GM10248 (cell line): ENCODE measurements around the gene FOXJ1.

Experiments used
- CTCF ChIA-PET: fragments of 300-600 bp; sonication (Branson Sonifier 250); formaldehyde crosslinking; extraction: SDS; loops from one replicate; lab custom pipeline; 2021; ENCODE audit warnings: antibody characterized with exemption; lab: Yijun Ruan, JAX
- POLR2A ChIA-PET: fragments of 350-650 bp; sonication (Branson Sonifier 250); formaldehyde crosslinking; extraction: SDS; loops from one replicate; lab custom pipeline; 2020; ENCODE audit warnings: antibody characterized with exemption; lab: Yijun Ruan, JAX
- DNase-seq: peaks from one replicate; pipeline ENCODE4 v3.0.0; 2012; ENCODE audit errors: extremely low spot score
- TF ChIP-seq, protein P1 (sequence below): IDR thresholded peaks from 2 replicates; pipeline ENCODE4 v1.5.1; 2012; ENCODE audit warnings: mild to moderate bottlenecking, low read depth; ENCODE audit errors: extremely low read depth, missing control alignments, control extremely low read depth

Gene FOXJ1

GRCh38 chr17:76134911-76135809 is 5.9 kb downstream of the FOXJ1 start:
- ChIA-PET POLR2A (no interaction called here), CTCF (interaction anchor here (2.8 kb wide), 1 partner anchor 144 kb away, joined by 21 read pairs; no protein-coding TSS in a partner anchor)
- no peak for DNase-seq
- TF ChIP-seq, protein P1, sequence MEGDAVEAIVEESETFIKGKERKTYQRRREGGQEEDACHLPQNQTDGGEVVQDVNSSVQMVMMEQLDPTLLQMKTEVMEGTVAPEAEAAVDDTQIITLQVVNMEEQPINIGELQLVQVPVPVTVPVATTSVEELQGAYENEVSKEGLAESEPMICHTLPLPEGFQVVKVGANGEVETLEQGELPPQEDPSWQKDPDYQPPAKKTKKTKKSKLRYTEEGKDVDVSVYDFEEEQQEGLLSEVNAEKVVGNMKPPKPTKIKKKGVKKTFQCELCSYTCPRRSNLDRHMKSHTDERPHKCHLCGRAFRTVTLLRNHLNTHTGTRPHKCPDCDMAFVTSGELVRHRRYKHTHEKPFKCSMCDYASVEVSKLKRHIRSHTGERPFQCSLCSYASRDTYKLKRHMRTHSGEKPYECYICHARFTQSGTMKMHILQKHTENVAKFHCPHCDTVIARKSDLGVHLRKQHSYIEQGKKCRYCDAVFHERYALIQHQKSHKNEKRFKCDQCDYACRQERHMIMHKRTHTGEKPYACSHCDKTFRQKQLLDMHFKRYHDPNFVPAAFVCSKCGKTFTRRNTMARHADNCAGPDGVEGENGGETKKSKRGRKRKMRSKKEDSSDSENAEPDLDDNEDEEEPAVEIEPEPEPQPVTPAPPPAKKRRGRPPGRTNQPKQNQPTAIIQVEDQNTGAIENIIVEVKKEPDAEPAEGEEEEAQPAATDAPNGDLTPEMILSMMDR: no peak

DNA sequence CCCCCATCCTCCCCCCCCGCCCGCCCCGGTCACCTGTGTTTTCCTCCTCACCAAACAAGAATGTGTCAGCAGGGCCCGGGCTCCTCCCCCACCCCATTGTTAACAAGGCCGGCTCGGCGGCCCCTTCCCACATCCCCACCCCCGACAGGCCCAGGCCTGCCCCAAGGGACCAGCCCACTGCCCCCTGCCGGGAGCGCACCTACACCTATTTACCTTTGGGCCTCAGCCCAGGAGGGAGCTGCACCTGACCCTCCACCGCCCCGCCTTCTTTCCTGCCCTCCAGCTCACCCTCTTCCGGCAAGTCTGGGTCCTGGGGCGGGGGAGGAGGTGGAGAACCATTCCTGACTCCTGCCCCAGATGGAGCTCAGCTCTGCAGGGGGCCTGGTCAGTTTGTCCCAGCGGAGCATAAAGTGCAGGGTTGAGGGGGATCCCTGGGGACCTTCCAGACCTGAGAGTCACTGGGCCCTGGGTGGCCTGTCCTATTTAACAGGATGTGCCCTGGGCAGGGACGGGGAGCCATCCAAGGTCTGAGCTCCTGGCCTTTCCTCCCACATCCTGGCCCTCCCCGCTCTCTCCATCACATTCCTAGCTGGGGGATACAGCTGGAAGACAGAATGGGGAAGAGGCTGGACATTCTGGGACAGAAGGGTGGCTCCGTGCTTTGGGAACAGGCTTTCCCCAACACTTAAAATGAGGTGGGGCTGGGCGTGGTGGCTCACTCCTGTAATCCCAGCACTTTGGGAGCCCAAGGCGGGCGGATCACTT is 8.3 kb downstream of the FOXJ1 start:
- ChIA-PET CTCF (interaction anchor here (1.0 to 4.7 kb wide), 5 partner anchors 8 to 147 kb away, joined by 4 to 21 read pairs (median 13); no protein-coding TSS in a partner anchor), POLR2A (no interaction called here)
- DNase-seq: no peak
- TF ChIP-seq, protein P1: no peak

DNA sequence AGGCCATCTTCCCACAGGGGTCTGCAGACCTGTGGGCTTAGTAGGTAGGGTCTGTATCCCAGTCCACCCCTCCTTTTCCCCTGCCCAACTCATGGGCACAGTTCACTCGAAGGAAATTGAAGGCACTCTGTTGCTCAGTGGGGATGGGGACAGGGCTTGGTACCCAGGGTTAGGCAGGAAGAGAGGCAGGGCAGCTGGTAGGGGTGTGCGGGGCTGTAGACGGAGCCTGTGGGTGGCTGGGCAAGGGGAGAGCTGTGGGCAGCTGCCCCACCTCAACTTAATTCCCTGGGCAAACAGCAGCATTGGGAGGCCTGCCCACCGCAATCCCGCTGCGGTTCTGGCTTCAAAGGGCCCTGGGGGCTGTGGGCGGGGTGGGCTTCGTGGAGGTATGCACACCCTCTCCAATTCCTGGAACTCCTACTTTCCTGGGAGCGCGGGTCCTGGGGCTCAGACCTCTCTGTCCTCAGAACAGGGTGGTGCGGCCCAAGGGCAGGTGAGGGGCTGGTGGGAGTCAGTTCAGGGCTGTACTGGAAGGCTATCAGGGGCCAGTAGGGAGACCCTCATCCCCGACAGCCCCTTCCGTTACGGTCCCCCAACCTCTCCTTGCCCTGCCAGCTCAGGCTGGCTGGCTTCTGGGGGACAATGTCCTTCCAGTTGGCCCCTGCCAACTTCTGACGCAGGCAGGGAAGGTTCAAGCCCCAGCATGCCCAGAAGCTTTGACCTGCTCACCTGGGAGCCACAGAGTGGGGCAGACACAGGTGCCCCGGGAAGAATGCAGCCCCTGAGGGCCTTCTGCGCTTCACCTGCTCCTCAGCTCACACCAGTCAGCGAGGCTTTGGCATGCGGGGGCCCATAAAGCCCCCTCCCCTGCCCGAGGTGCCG is 9.1 kb downstream of the FOXJ1 start:
- POLR2A ChIA-PET: no interaction called here
- TF ChIP-seq, protein P1: no peak
- no peak for DNase-seq
- CTCF ChIA-PET: interaction anchor here (1.9 to 4.7 kb wide), 4 partner anchors 7 to 147 kb away, joined by 5 to 21 read pairs (median 16); no protein-coding TSS in a partner anchor

DNA sequence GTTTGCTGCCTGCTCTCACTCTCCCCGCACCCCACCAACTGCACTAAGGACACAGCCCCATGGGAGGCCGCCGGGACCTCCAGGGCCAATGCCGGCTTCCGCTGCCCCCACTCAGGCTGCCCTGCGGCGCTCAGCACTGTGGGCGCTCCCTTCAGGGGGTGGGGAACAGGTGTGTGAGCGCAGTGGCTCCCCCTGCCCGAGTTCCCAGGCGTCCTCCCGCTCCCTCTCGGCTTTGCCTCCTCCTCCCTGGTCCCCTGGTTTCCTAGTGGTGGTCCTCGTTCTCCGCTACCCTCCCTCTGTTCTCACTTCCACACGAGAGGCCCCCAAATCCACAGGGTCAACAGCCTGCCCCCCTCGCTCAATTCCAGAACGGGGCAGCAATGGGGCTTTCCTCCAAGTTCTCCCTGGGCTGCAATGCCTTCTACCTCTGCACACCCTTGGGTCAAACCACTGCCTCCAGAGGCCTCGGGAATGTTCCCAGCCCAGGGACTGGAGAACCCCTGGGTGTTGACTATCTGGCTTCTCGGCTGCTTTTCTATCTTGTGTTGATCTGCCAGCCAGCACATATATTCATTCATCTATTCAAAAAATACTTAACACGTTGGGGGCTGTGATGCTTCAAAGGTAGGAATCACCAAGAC is 9.9 kb downstream of the FOXJ1 start:
- no peak for DNase-seq
- ChIA-PET CTCF (interaction anchor here (1.0 to 4.7 kb wide), 6 partner anchors 9 to 168 kb away, joined by 3 to 20 read pairs (median 5); partner anchors contain the start of gene FOXJ1), POLR2A (no interaction called here)
- TF ChIP-seq, protein P1: no peak

DNA sequence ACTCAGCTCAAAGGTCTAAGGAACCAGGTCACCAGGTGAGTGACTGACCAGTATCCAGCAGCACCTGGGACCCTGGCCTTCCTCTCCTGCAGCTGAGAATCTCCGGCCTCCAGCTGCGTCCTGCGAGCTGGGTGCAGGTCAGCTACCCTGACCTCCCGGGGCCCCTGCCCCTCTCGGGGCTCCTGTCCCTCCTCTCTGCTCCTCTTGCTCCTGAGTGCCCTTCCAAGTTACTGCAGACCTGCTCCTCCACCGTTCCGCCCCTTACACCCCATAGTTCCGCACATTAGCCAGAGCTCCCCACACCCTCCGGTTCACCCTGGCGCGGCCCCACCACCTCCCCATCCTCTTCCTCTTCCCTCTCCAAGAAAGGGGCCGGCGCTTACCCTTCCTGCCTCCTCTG is 10.6 kb downstream of the FOXJ1 start:
- POLR2A ChIA-PET: no interaction called here
- CTCF ChIA-PET: interaction anchor here (1.0 to 4.7 kb wide), 5 partner anchors 10 to 169 kb away, joined by 3 to 20 read pairs (median 5); partner anchors contain the start of gene FOXJ1
- TF ChIP-seq, protein P1: no peak
- DNase-seq: no peak
